MCF 10A (cell line): ENCODE measurements around the gene TGFBR3. TPM values are rescaled to one million over a fixed set of nuclear protein-coding genes. Genes with fewer than 3 reads are reported as not detected.

Experiments
- BruUV-seq: library from RNA; stranded (reverse); fragments of 400-500 nt; replicated peaks from 2 replicates; lab custom pipeline; 2021; lab: Mats Ljungman, UMichigan
- CTCF ChIA-PET: fragments of 300-600 bp; sonication (Branson Sonifier 250); formaldehyde crosslinking; extraction: SDS; loops from one replicate; lab custom pipeline; 2021; ENCODE audit warnings: antibody characterized with exemption, inconsistent platforms; lab: Yijun Ruan, JAX
- POLR2A ChIA-PET: fragments of 300-600, 350-650 bp; sonication (Branson Sonifier 250); formaldehyde crosslinking; extraction: SDS; loops from one replicate; lab custom pipeline; 2020; ENCODE audit warnings: antibody characterized with exemption, inconsistent platforms; lab: Yijun Ruan, JAX
- DNase-seq: peaks from one replicate; pipeline ENCODE4 v3.0.0-alpha.2; 2018; ENCODE audit not compliant: unreplicated experiment
- H3K27ac Mint-ChIP-seq: one replicate; pipeline ENCODE4 v1.8.0; 2022; ENCODE audit warnings: mild to moderate bottlenecking, low read depth, mixed read lengths; ENCODE audit not compliant: unreplicated experiment
- H3K27me3 Mint-ChIP-seq: one replicate; pipeline ENCODE4 v1.8.0; 2022; ENCODE audit warnings: mixed read lengths; ENCODE audit not compliant: insufficient read depth, unreplicated experiment
- H3K36me3 Mint-ChIP-seq: one replicate; pipeline ENCODE4 v1.8.0; 2022; ENCODE audit warnings: mild to moderate bottlenecking, moderate library complexity, mixed read lengths; ENCODE audit not compliant: insufficient read depth, unreplicated experiment
- H3K4me1 Mint-ChIP-seq: one replicate; pipeline ENCODE4 v1.8.0; 2022; ENCODE audit warnings: mixed read lengths; ENCODE audit not compliant: insufficient read depth, unreplicated experiment
- H3K4me3 Mint-ChIP-seq: one replicate; pipeline ENCODE4 v1.8.0; 2022; ENCODE audit warnings: mild to moderate bottlenecking, moderate library complexity, mixed read lengths; ENCODE audit not compliant: unreplicated experiment
- H3K9me3 Mint-ChIP-seq: one replicate; pipeline ENCODE4 v1.8.0; 2022; ENCODE audit warnings: mixed read lengths; ENCODE audit not compliant: unreplicated experiment
- CTCF ChIP-seq: fragments of 200-600 bp; IDR thresholded peaks from one replicate; pipeline ENCODE4 v1.8.0; 2022; ENCODE audit warnings: antibody characterized with exemption, mild to moderate bottlenecking; ENCODE audit not compliant: unreplicated experiment
- intact Hi-C: fragments of 100-400 bp; cut with micrococcal nuclease; formaldehyde crosslinking; loops from 2 replicates; pipeline ENCODE4 v1.14.1; 2022
- total RNA-seq: library from RNA; stranded (reverse); gene quantifications from 2 replicates; pipeline ENCODE4 v1.2.3, GENCODE V29; 2022

TGFBR3 gene
- total RNA-seq, 1 experiment from 2014 or later, result 12.0 TPM

- H3K9me3 Mint-ChIP-seq, result no peaks in the 10 kb centered on the region
- intact Hi-C loops, result loop anchor here (5.0 kb wide), 3 partner anchors 68 to 193 kb away; no protein-coding TSS in a partner anchor
- no peak overlapping the region for H3K4me3 Mint-ChIP-seq
- H3K27me3 Mint-ChIP-seq, result no peaks in the 10 kb centered on the region
- H3K4me1 Mint-ChIP-seq, result peaks cover 66% of the 10 kb centered on the region
- no TSS peak for BruUV-seq
- peaks cover 52% of the 10 kb centered on the region for H3K36me3 Mint-ChIP-seq
- DNase-seq, result no peak
- ChIA-PET CTCF (interaction anchor here (0.9 to 1.7 kb wide), 2 partner anchors 70 to 149 kb away, joined by 3 read pairs; no protein-coding TSS in a partner anchor), POLR2A (no interaction called here)
- no peak for TF ChIP-seq CTCF
- no peak overlapping the region for H3K27ac Mint-ChIP-seq
Observed at GRCh38 chr1:91734761-91735160, 151.2 kb downstream of the TGFBR3 start.

- POLR2A ChIA-PET, result interaction anchor here (0.8 to 3.8 kb wide), 9 partner anchors 9 to 220 kb away, joined by 3 to 35 read pairs (median 5); partner anchors contain the start of gene TGFBR3
- DNase-seq, result no peak
- Mint-ChIP-seq H3K4me3 (no peak overlapping the region), H3K27ac (no peak overlapping the region), H3K9me3 (no peaks in the 10 kb centered on the region), H3K4me1 (peaks cover 61% of the 10 kb centered on the region), H3K36me3 (peaks cover 52% of the 10 kb centered on the region), H3K27me3 (no peaks in the 10 kb centered on the region)
- intact Hi-C loops, result loop anchor here (5.0 kb wide), 2 partner anchors 69 to 181 kb away; no protein-coding TSS in a partner anchor
- CTCF ChIA-PET, result interaction anchor here (0.5 to 1.7 kb wide), 10 partner anchors 13 to 194 kb away, joined by 3 to 5 read pairs (median 3); no protein-coding TSS in a partner anchor
- no TSS peak for BruUV-seq
- TF ChIP-seq CTCF, result no peak
Observed at GRCh38 chr1:91733108-91733710, 152.7 kb downstream of the TGFBR3 start.

- peak overlapping the region; percentile 47 for H3K4me3 Mint-ChIP-seq
- CTCF ChIA-PET, result interaction anchor here (0.6 to 3.6 kb wide), 11 partner anchors 8 to 226 kb away, joined by 3 to 17 read pairs (median 3); no protein-coding TSS in a partner anchor
- H3K27me3 Mint-ChIP-seq, result no peaks in the 10 kb centered on the region
- H3K27ac Mint-ChIP-seq, result peak overlapping the region; percentile 79
- peak; percentile 85 for DNase-seq
- TF ChIP-seq CTCF, result no peak
- no TSS peak for BruUV-seq
- H3K36me3 Mint-ChIP-seq, result peaks cover 59% of the 10 kb centered on the region
- H3K4me1 Mint-ChIP-seq, result peaks cover 55% of the 10 kb centered on the region
- POLR2A ChIA-PET, result interaction anchor here (0.8 to 3.8 kb wide), 18 partner anchors 10 to 232 kb away, joined by 3 to 35 read pairs (median 5); partner anchors contain the start of genes CDC7 and TGFBR3
- no peaks in the 10 kb centered on the region for H3K9me3 Mint-ChIP-seq
- intact Hi-C loops, result loop anchor here (5.0 kb wide), 2 partner anchors 70 to 180 kb away; no protein-coding TSS in a partner anchor
Observed at GRCh38 chr1:91732291-91733107, 153.5 kb downstream of the TGFBR3 start.
